ENCODE measurements around the gene CIRBP.

The CIRBP gene

GRCh38 chr19:1250437-1251260 is 18.5 kb upstream of the CIRBP start:
- ChIA-PET CTCF (interaction anchor here (0.7 to 1.3 kb wide), 2 partner anchors 13 to 16 kb away, joined by 3 to 13 read pairs; no protein-coding TSS in a partner anchor), POLR2A (interaction anchor here (0.7 to 7.6 kb wide), 4 partner anchors 14 to 19 kb away, joined by 3 to 188 read pairs (median 48); partner anchors contain the start of gene CIRBP)
- no peak for DNase-seq (ENCODE audit: low read depth, low spot score)
- TF ChIP-seq CTCF (IDR thresholded peaks at IDR 0.05; ENCODE audit: insufficient read depth, low read length, missing control alignments): no peak
- peak overlapping the region; percentile 82 for H3K4me3 ChIP-seq (ENCODE audit: low read depth, low read length)

GRCh38 chr19:1251330-1252220 is 17.6 kb upstream of the CIRBP start:
- CTCF ChIA-PET: interaction anchor here (1.0 to 1.3 kb wide), 2 partner anchors 10 to 15 kb away, joined by 5 to 13 read pairs; no protein-coding TSS in a partner anchor
- no peak for TF ChIP-seq CTCF (IDR thresholded peaks at IDR 0.05; ENCODE audit: insufficient read depth, low read length, missing control alignments)
- H3K4me3 ChIP-seq (ENCODE audit: low read depth, low read length): peak overlapping the region; percentile 82
- POLR2A ChIA-PET: interaction anchor here (0.6 to 7.6 kb wide), 3 partner anchors 13 to 35 kb away, joined by 3 to 188 read pairs (median 89); partner anchors contain the start of gene CIRBP
- DNase-seq (ENCODE audit: low read depth, low spot score): no peak

- DNase-seq (ENCODE audit: low read depth, low spot score): no peak
- POLR2A ChIA-PET: interaction anchor here (0.6 to 7.6 kb wide), 9 partner anchors 8 to 342 kb away, joined by 3 to 188 read pairs (median 6); partner anchors contain the start of genes ATP5F1D, CIRBP and FAM174C
- CTCF ChIA-PET: interaction anchor here (1.0 to 6.4 kb wide), 6 partner anchors 8 to 187 kb away, joined by 3 to 69 read pairs (median 9); partner anchors contain the start of gene CIRBP
- no peak for TF ChIP-seq CTCF (IDR thresholded peaks at IDR 0.05; ENCODE audit: insufficient read depth, low read length, missing control alignments)
- peak overlapping the region; percentile 82 for H3K4me3 ChIP-seq (ENCODE audit: low read depth, low read length)
Measured at GRCh38 chr19:1252221-1252820, 16.8 kb upstream of the CIRBP start.

GRCh38 chr19:1252821-1253513 is 16.2 kb upstream of the CIRBP start:
- peak overlapping the region; percentile 82 for H3K4me3 ChIP-seq (ENCODE audit: low read depth, low read length)
- POLR2A ChIA-PET: interaction anchor here (0.6 to 7.6 kb wide), 11 partner anchors 9 to 342 kb away, joined by 3 to 188 read pairs (median 6); partner anchors contain the start of genes ABCA7, ATP5F1D, CIRBP and FAM174C
- TF ChIP-seq CTCF (IDR thresholded peaks at IDR 0.05; ENCODE audit: insufficient read depth, low read length, missing control alignments): peak; percentile 43
- CTCF ChIA-PET: interaction anchor here (1.0 to 6.4 kb wide), 5 partner anchors 9 to 188 kb away, joined by 3 to 69 read pairs (median 5); partner anchors contain the start of gene CIRBP
- peak; percentile 91 for DNase-seq (ENCODE audit: low read depth, low spot score)

GRCh38 chr19:1253514-1254080 is 15.5 kb upstream of the CIRBP start:
- ChIA-PET CTCF (interaction anchor here (1.0 to 6.4 kb wide), 5 partner anchors 9 to 189 kb away, joined by 3 to 69 read pairs (median 5); partner anchors contain the start of gene CIRBP), POLR2A (interaction anchor here (0.6 to 7.6 kb wide), 10 partner anchors 9 to 214 kb away, joined by 3 to 188 read pairs (median 6); partner anchors contain the start of genes ABCA7, ATP5F1D, CIRBP and FAM174C)
- DNase-seq (ENCODE audit: low read depth, low spot score): no peak
- no peak for TF ChIP-seq CTCF (IDR thresholded peaks at IDR 0.05; ENCODE audit: insufficient read depth, low read length, missing control alignments)
- peak overlapping the region; percentile 82 for H3K4me3 ChIP-seq (ENCODE audit: low read depth, low read length)
